ENCODE results near the gene CCDC194. TPM values are rescaled to one million over a fixed set of nuclear protein-coding genes. Genes with fewer than 3 reads are reported as not detected.
"Not testable (repeated sequence)": the region's sequence is repeated elsewhere in the genome, so short reads cannot be mapped to it uniquely, and the experiment has no call there.

Gene CCDC194
- total RNA-seq, 1 experiment from 2014 or later: not detected

GRCh38 chr19:17370026-17370587, 23.9 kb downstream of the CCDC194 start:
- BruUV-seq (replicated peaks): no TSS peak
- TF ChIP-seq, protein P1, sequence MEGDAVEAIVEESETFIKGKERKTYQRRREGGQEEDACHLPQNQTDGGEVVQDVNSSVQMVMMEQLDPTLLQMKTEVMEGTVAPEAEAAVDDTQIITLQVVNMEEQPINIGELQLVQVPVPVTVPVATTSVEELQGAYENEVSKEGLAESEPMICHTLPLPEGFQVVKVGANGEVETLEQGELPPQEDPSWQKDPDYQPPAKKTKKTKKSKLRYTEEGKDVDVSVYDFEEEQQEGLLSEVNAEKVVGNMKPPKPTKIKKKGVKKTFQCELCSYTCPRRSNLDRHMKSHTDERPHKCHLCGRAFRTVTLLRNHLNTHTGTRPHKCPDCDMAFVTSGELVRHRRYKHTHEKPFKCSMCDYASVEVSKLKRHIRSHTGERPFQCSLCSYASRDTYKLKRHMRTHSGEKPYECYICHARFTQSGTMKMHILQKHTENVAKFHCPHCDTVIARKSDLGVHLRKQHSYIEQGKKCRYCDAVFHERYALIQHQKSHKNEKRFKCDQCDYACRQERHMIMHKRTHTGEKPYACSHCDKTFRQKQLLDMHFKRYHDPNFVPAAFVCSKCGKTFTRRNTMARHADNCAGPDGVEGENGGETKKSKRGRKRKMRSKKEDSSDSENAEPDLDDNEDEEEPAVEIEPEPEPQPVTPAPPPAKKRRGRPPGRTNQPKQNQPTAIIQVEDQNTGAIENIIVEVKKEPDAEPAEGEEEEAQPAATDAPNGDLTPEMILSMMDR (conservative IDR thresholded peaks at IDR 0.05; ENCODE audit: low read depth, low read length): no peak
- no peak for TF ChIP-seq EZH2 (IDR thresholded peaks at IDR 0.05; ENCODE audit: borderline replicate concordance, low read depth, low read length, poor library complexity, severe bottlenecking)
- Histone ChIP-seq H3K9me3 (ENCODE audit: low read depth, low read length, poor library complexity, severe bottlenecking) (no peaks in the 10 kb centered on the region), H3K27ac (ENCODE audit: low read depth, low read length, poor library complexity, severe bottlenecking) (no peak overlapping the region), H3K36me3 (ENCODE audit: insufficient read depth, low read length, poor library complexity, severe bottlenecking) (no peaks in the 10 kb centered on the region), H3K4me1 (ENCODE audit: insufficient read depth, low read length, poor library complexity, severe bottlenecking) (no peaks in the 10 kb centered on the region), H3K4me3 (ENCODE audit: low read depth, low read length, poor library complexity, severe bottlenecking) (no peak overlapping the region), H3K27me3 (replicated peaks; ENCODE audit: insufficient read depth, low read depth, low read length, poor library complexity) (no peaks in the 10 kb centered on the region)
- CTCF ChIA-PET: no interaction called here
- intact Hi-C loops (cut with micrococcal nuclease; ENCODE audit: unreplicated experiment): no loop called here
- DNase-seq (ENCODE audit: low spot score): no peak
- POLR2A ChIA-PET (ENCODE audit: low non-redundant PET): no interaction called here

- no peaks in the 10 kb centered on the region for H3K4me1 ChIP-seq (ENCODE audit: insufficient read depth, low read length, poor library complexity, severe bottlenecking)
- no peak for DNase-seq (ENCODE audit: low spot score)
- H3K4me3 ChIP-seq (ENCODE audit: low read depth, low read length, poor library complexity, severe bottlenecking): no peak overlapping the region
- H3K36me3 ChIP-seq (ENCODE audit: insufficient read depth, low read length, poor library complexity, severe bottlenecking): no peaks in the 10 kb centered on the region
- intact Hi-C loops (cut with micrococcal nuclease; ENCODE audit: unreplicated experiment): no loop called here
- H3K9me3 ChIP-seq (ENCODE audit: low read depth, low read length, poor library complexity, severe bottlenecking): no peaks in the 10 kb centered on the region
- ChIA-PET CTCF (no interaction called here), POLR2A (ENCODE audit: low non-redundant PET) (no interaction called here)
- H3K27me3 ChIP-seq (replicated peaks; ENCODE audit: insufficient read depth, low read depth, low read length, poor library complexity): no peaks in the 10 kb centered on the region
- BruUV-seq (replicated peaks): no TSS peak
- TF ChIP-seq, protein P1 (conservative IDR thresholded peaks at IDR 0.05; ENCODE audit: low read depth, low read length): no peak
- no peak for TF ChIP-seq EZH2 (IDR thresholded peaks at IDR 0.05; ENCODE audit: borderline replicate concordance, low read depth, low read length, poor library complexity, severe bottlenecking)
- no peak overlapping the region for H3K27ac ChIP-seq (ENCODE audit: low read depth, low read length, poor library complexity, severe bottlenecking)
Measured at GRCh38 chr19:17365361-17365760, 28.6 kb downstream of the CCDC194 start.

DNA sequence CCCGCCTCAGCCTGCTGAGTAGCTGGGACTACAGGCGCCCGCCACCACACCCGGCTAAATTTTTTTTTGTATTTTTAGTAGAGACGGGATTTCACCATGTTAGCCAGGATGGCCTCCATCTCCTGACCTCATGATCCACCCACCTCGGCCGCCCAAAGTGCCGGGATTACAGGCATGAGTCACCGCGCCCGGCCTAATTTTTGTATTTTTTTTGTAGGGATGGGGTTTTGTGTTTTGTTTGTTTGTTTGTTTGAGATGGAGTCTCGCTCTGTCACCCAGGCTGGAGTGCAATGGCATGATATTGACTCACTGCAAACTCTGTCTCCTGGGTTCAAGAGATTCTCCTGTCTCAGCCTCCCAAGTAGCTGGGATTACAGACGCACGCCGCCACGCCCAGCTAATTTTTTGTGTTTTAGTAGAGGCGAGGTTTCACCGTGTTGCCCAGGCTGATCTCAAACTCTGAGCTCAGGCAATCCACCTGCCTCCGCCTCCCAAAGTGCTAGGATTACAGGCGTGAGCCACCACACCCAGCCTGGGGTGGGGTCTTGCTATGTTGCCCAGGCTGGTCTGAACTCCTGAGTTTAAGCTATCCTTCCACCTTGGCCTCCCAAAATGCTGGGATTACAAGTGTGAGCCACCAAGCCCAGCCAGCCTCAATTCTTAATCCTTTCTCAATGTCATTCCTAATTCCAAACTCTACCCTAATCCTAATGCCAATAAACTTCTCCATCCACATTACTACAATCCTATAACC, 30.0 kb downstream of the CCDC194 start:
- CTCF ChIA-PET; H3K9me3 ChIP-seq (ENCODE audit: low read depth, low read length, poor library complexity, severe bottlenecking); intact Hi-C loops (cut with micrococcal nuclease; ENCODE audit: unreplicated experiment); H3K4me3 ChIP-seq (ENCODE audit: low read depth, low read length, poor library complexity, severe bottlenecking); BruUV-seq (replicated peaks); H3K27ac ChIP-seq (ENCODE audit: low read depth, low read length, poor library complexity, severe bottlenecking); DNase-seq (ENCODE audit: low spot score); H3K36me3 ChIP-seq (ENCODE audit: insufficient read depth, low read length, poor library complexity, severe bottlenecking); H3K27me3 ChIP-seq (replicated peaks; ENCODE audit: insufficient read depth, low read depth, low read length, poor library complexity); H3K4me1 ChIP-seq (ENCODE audit: insufficient read depth, low read length, poor library complexity, severe bottlenecking): not testable (repeated sequence)
- POLR2A ChIA-PET (ENCODE audit: low non-redundant PET): interaction anchor here (0.7 kb wide), 1 partner anchor 412 kb away, joined by 12 read pairs; no protein-coding TSS in a partner anchor
